Calu3 (cell line): ENCODE measurements around the gene HINFP. TPM values are rescaled to one million over a fixed set of nuclear protein-coding genes. Genes with fewer than 3 reads are reported as not detected.
"Not testable (repeated sequence)": the region's sequence is repeated elsewhere in the genome, so short reads cannot be mapped to it uniquely, and the experiment has no call there.

Experiments
- BruUV-seq: library from RNA; stranded (reverse); fragments of 400-500 nt; replicated peaks from 2 replicates; lab custom pipeline; 2021; lab: Mats Ljungman, UMichigan
- CTCF ChIA-PET: fragments of 300-600 bp; sonication (Branson Sonifier 250); formaldehyde crosslinking; loops from one replicate; lab custom pipeline; 2022; ENCODE audit warnings: antibody characterized with exemption; lab: Charles Lee
- DNase-seq: peaks from one replicate; pipeline ENCODE4 v3.0.0; 2022
- H3K27ac Mint-ChIP-seq: one replicate; pipeline ENCODE4 v1.8.0; 2022; ENCODE audit warnings: mixed read lengths; ENCODE audit not compliant: unreplicated experiment
- H3K27me3 Mint-ChIP-seq: one replicate; pipeline ENCODE4 v1.8.0; 2022; ENCODE audit warnings: mixed read lengths; ENCODE audit not compliant: unreplicated experiment
- H3K36me3 Mint-ChIP-seq: one replicate; pipeline ENCODE4 v1.8.0; 2022; ENCODE audit warnings: mild to moderate bottlenecking, moderate library complexity, mixed read lengths; ENCODE audit not compliant: insufficient read depth, unreplicated experiment
- H3K4me1 Mint-ChIP-seq: one replicate; pipeline ENCODE4 v1.8.0; 2022; ENCODE audit warnings: mild to moderate bottlenecking, low read depth, mixed read lengths; ENCODE audit not compliant: unreplicated experiment
- H3K4me3 Mint-ChIP-seq: one replicate; pipeline ENCODE4 v1.8.0; 2022; ENCODE audit warnings: mild to moderate bottlenecking, low read depth, moderate library complexity, mixed read lengths; ENCODE audit not compliant: unreplicated experiment
- H3K9me3 Mint-ChIP-seq: one replicate; pipeline ENCODE4 v1.8.0; 2022; ENCODE audit warnings: low read depth, mixed read lengths; ENCODE audit not compliant: unreplicated experiment
- CTCF ChIP-seq: fragments of 200-600 bp; IDR thresholded peaks from one replicate; pipeline ENCODE4 v1.8.0; 2022; ENCODE audit warnings: antibody characterized with exemption; ENCODE audit not compliant: unreplicated experiment
- intact Hi-C: fragments of 100-400 bp; cut with micrococcal nuclease; formaldehyde crosslinking; loops from one replicate; pipeline ENCODE4 v1.10.0; 2022; ENCODE audit not compliant: unreplicated experiment
- total RNA-seq: library from RNA; stranded (reverse); gene quantifications from 2 replicates; pipeline ENCODE4 v1.2.3, GENCODE V29; 2022

The HINFP gene
- total RNA-seq, 1 experiment from 2014 or later: 21.8 TPM

- H3K9me3 Mint-ChIP-seq: no peaks in the 10 kb centered on the region
- peaks cover 45% of the 10 kb centered on the region for H3K36me3 Mint-ChIP-seq
- no peaks in the 10 kb centered on the region for H3K27me3 Mint-ChIP-seq
- peaks cover 9% of the 10 kb centered on the region for H3K4me1 Mint-ChIP-seq
- intact Hi-C loops: loop anchor here (5.0 kb wide), 1 partner anchor 96 kb away; no protein-coding TSS in a partner anchor
- TF ChIP-seq CTCF: no peak
- peak overlapping the region; percentile 88 for H3K4me3 Mint-ChIP-seq
- CTCF ChIA-PET: interaction anchor here (0.6 to 1.7 kb wide), 4 partner anchors 20 to 243 kb away, joined by 3 to 7 read pairs (median 6); partner anchors contain the start of genes CBL, HINFP and VPS11
- TSS peak; percentile 33 for BruUV-seq
- peak overlapping the region; percentile 98 for H3K27ac Mint-ChIP-seq
- DNase-seq: no peak
Measured at GRCh38 chr11:119100994-119101758, 20.2 kb upstream of the HINFP start.

GRCh38 chr11:119101759-119102423, 19.5 kb upstream of the HINFP start, which contains the start of gene DPAGT1:
TSS of gene DPAGT1 (minus strand) at chr11:119101853. CDS start at chr11:119101655, 198 bp downstream.
- no peak for TF ChIP-seq CTCF
- intact Hi-C loops: loop anchor here (5.0 kb wide), 1 partner anchor 95 kb away; no protein-coding TSS in a partner anchor
- Mint-ChIP-seq H3K27me3 (no peaks in the 10 kb centered on the region), H3K36me3 (peaks cover 50% of the 10 kb centered on the region), H3K4me1 (peaks cover 9% of the 10 kb centered on the region), H3K9me3 (no peaks in the 10 kb centered on the region), H3K27ac (peak within 1 kb of the TSS; percentile 98), H3K4me3 (peak within 1 kb of the TSS; percentile 88)
- CTCF ChIA-PET: interaction anchor here (0.6 to 1.7 kb wide), 8 partner anchors 19 to 983 kb away, joined by 3 to 7 read pairs (median 6); partner anchors contain the start of genes CBL, HINFP and VPS11
- BruUV-seq: no TSS peak
- DNase-seq: peak; percentile 80

- not testable (repeated sequence) for H3K9me3 Mint-ChIP-seq, DNase-seq, BruUV-seq, H3K4me1 Mint-ChIP-seq, H3K27ac Mint-ChIP-seq, H3K27me3 Mint-ChIP-seq
- intact Hi-C loops: loop anchor here (5.0 kb wide), 1 partner anchor 94 kb away; no protein-coding TSS in a partner anchor
- peak overlapping the region; percentile 88 for H3K4me3 Mint-ChIP-seq
- H3K36me3 Mint-ChIP-seq: peaks cover 51% of the 10 kb centered on the region
- CTCF ChIA-PET: interaction anchor here (1.2 to 1.7 kb wide), 3 partner anchors 18 to 102 kb away, joined by 4 to 7 read pairs (median 7); partner anchors contain the start of genes CBL and HINFP
Measured at GRCh38 chr11:119103161-119103664, 18.2 kb upstream of the HINFP start.

GRCh38 chr11:119103793-119104192, 17.6 kb upstream of the HINFP start:
- intact Hi-C loops: loop anchor here (5.0 kb wide), 1 partner anchor 94 kb away; no protein-coding TSS in a partner anchor
- H3K36me3 Mint-ChIP-seq: peaks cover 57% of the 10 kb centered on the region
- CTCF ChIA-PET: no interaction called here
- H3K27me3 Mint-ChIP-seq: no peaks in the 10 kb centered on the region
- TF ChIP-seq CTCF: no peak
- H3K9me3 Mint-ChIP-seq: no peaks in the 10 kb centered on the region
- BruUV-seq: no TSS peak
- DNase-seq: no peak
- no peak overlapping the region for H3K27ac Mint-ChIP-seq
- peaks cover 14% of the 10 kb centered on the region for H3K4me1 Mint-ChIP-seq
- no peak overlapping the region for H3K4me3 Mint-ChIP-seq
